Measurements from ENCODE around the gene PIGC.

GRCh38 chr1:172488393-172488792, 44.5 kb upstream of the PIGC start:
- TF ChIP-seq SREBF1 (IDR thresholded peaks at IDR 0.05; ENCODE audit: low read length) = no peak
- no peak for TF ChIP-seq RFX5 (IDR thresholded peaks at IDR 0.05; ENCODE audit: low read depth, low read length)
- no peak for TF ChIP-seq CTCF (IDR thresholded peaks at IDR 0.05 in 2 of 3, conservative IDR thresholded peaks at IDR 0.05 in 1 of 3; ENCODE audit: control insufficient read depth in 2 of 3, extremely low read depth in 1 of 3, insufficient read depth in 1 of 3, low read depth in 3 of 3, low read length in 3 of 3)
- TF ChIP-seq POLR2A (IDR thresholded peaks at IDR 0.05; ENCODE audit: low read depth, low read length) = no peak
- no peak for TF ChIP-seq SREBF2 (IDR thresholded peaks at IDR 0.05; ENCODE audit: low read length)
- no peak for TF ChIP-seq ATF3 (IDR thresholded peaks at IDR 0.05; ENCODE audit: borderline replicate concordance, extremely low read depth, low read depth, low read length)
- no peak for TF ChIP-seq ZBTB11 (CRISPR knock-in tag; IDR thresholded peaks at IDR 0.05)
- TF ChIP-seq NBN (IDR thresholded peaks at IDR 0.05) = no peak
- no peak for TF ChIP-seq CHD4 (IDR thresholded peaks at IDR 0.05)
- TF ChIP-seq PBX3 (IDR thresholded peaks at IDR 0.05; ENCODE audit: insufficient replicate concordance, low read depth, low read length) = no peak
- no peak for TF ChIP-seq MXI1 (IDR thresholded peaks at IDR 0.05; ENCODE audit: low read depth, low read length)
- TF ChIP-seq CHD2 (IDR thresholded peaks at IDR 0.05; ENCODE audit: borderline replicate concordance, low read depth, low read length) = no peak
- TF ChIP-seq ELK1 (IDR thresholded peaks at IDR 0.05; ENCODE audit: low read depth, low read length) = no peak

All from GM12878 (cell line).